Activated gamma-delta T cell treated with anti-CD3 and anti-CD28 coated beads, Interleukin-2, amount 50 U/mL, for 16 hours (primary cell): Measurements from ENCODE around the gene NDFIP2.
A peak's percentile ranks its signal among the peaks of the same experiment; 100 is the strongest.

Experiments used
- DNase-seq: peaks from one replicate; pipeline ENCODE4 v3.0.0-alpha.2; 2020; ENCODE audit warnings: low read depth

NDFIP2 gene

GRCh38 chr13:79459906-79460305 is 21.0 kb upstream of the NDFIP2 start:
- no peak for DNase-seq

- no peak for DNase-seq
These were observed 18.1 kb upstream of the NDFIP2 start for GRCh38 chr13:79462895-79463294.

DNA sequence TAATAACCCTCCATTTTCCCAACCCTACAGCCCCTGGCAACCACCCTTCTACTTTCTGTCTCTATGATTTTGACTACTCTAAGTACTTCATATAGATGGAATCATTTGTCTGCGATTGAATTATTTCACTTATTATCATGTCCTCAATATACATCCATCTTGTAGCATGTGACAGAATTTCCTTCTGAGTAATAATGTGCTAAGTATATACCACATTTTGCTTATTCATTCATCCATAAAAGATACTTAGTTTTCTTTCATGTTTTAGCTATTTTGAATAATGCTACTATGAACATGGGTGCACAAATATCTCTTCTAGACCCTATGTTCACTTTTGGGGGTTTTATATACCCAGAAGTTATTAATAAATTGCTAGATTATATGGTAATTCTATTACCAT is 17.4 kb upstream of the NDFIP2 start:
- no peak for DNase-seq

- DNase-seq: no peak
These were observed 14.1 kb upstream of the NDFIP2 start for GRCh38 chr13:79466872-79467271.

DNA sequence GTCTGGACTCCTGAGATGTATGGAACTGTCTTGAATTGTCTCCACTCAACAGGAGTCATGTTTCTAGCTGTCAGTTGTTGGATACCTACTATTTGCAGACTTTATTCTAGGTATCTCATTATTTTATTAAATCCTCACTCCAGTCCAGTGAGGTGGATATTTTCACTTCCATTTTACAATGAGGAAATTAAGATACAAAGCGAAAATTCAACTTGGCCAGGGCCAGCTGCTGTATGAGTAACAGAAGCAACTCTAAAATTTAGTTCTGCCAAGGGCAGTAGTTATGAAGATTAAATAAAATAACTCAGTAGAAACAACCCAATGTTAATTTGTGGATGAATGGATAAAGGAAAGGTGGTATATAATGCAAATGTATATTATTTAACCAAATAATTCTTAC is 12.6 kb upstream of the NDFIP2 start:
- no peak for DNase-seq

DNA sequence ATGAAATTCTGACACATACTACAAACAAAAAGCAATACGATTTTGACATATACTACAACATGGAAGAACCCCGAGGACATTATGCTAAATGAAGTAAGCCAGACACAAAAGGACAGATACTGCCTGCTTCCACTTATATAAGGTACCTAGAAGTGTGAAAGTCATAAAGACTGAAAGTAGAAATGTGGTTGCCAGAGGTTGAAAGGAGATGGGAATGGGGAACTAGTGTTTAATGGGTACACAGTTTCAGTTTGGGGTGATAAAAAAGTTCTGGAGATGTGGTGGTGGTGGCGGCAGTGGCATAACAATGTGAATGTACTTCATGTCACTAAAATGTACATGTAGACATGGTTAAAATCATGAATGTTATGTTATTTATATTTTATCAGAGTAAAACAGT is 12.1 kb upstream of the NDFIP2 start:
- DNase-seq: no peak

DNA sequence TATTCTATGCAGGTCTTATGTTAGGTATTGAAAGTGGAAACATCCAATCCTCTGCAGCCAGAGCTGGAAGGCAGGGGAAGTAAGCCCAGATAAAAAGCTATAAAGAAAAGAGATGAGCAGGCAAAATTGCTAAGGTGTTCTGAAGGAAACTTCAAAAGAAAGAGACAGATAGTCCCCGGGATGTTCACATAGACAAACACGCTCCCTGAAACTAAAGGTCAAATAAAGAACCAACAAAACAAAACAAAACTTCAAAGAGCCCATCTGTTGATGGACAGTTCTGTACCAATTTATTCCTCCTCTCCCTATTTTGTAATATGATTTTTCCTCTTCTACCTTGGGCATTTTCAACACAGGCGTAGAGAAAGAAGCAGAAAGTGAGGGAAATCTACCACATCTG is 11.3 kb upstream of the NDFIP2 start:
- no peak for DNase-seq

DNA sequence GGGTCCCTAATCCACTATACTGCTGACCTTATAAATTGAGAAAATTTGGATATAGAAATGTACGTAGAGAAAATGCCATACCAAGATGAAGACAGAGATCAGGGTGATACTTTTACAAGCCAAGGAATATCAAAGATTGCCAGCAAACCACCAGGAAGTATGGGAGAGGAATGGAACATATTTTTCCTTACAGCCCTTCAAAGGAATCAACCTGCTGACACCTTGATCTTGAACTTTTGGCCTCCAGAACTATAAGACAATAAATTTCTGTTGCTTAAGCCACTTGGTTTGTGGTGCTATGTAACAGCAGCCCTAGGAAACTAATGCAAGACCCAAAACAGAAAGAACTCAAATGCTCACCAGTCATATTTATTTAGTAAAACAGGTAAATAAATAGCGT is 10.3 kb upstream of the NDFIP2 start:
- DNase-seq: no peak

DNA sequence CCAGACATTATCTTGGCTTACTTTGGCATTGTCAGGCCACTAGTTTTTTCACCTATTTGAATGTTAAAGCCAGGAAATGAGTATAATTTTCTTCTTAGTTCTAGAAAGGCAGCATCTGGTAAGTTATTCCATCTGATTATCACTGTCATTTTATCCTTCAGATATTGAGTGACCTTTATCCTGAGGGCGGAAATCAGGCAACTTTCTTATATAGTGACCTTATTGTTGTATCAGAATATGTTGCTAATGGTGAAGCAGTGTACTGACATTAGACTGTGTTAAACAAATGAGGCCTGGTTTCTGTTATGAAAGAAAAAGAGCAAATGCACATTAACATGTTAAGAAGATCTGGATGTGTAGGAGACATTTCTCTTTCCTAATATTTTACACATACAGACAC is 5.4 kb upstream of the NDFIP2 start:
- DNase-seq: no peak

- DNase-seq: no peak
These were observed 3.0 kb upstream of the NDFIP2 start for GRCh38 chr13:79477968-79478367.

DNA sequence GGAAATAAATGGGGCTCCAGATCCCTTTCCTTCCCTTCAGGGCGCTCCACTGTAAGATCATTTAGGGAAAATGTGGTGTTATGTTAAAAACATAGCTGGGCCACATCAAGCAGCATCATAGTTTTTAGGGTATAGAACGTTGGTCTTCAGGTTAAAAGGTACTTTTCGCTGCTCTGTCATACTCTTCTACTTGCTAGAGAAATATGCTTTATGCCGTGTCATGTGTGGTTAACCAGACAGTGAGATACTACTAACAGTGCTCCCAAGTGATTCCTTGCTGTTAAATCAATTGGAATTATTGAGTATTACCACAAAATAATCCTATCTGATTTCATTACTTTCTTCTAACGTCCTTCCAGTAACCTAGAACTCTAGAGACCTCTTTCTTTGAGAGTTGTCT is 1.1 kb upstream of the NDFIP2 start:
- DNase-seq: no peak

- DNase-seq: peak; percentile 40
These were observed 714 bp downstream of the NDFIP2 start for GRCh38 chr13:79481685-79482052.

DNA sequence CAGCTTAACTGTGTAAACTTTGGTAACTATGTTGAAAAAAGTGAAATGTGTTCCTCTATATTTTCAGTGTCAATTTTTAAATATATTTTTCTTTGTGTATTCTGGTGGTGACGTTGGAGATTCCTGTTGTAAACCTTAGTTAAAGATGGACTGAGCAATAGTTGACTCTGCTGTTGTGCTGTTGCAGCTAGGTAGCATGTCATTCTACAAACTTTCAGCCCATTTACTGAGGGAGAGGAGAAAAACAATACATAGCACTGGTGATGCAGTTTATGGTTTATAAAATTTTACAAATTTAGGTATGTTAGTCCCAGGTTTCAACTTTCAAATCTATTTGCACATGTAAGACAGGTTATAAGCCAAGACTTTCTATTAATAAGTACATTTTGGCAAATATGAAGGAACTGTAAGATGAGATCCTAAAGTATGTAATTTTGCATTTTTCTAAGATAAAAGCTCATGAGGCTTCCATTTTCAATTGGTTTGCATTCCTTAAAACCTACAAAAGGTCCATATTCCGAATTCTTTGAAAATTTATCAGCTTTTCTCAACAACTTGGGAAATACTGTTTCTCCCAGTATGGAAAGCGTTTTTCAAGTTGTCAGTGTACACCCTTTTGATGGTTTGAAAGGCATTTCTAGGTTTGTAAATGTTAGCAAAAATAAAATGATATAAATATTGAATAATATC is 1.5 kb downstream of the NDFIP2 start:
- DNase-seq: no peak

- no peak for DNase-seq
These were observed 2.2 kb downstream of the NDFIP2 start for GRCh38 chr13:79483086-79483706.

DNA sequence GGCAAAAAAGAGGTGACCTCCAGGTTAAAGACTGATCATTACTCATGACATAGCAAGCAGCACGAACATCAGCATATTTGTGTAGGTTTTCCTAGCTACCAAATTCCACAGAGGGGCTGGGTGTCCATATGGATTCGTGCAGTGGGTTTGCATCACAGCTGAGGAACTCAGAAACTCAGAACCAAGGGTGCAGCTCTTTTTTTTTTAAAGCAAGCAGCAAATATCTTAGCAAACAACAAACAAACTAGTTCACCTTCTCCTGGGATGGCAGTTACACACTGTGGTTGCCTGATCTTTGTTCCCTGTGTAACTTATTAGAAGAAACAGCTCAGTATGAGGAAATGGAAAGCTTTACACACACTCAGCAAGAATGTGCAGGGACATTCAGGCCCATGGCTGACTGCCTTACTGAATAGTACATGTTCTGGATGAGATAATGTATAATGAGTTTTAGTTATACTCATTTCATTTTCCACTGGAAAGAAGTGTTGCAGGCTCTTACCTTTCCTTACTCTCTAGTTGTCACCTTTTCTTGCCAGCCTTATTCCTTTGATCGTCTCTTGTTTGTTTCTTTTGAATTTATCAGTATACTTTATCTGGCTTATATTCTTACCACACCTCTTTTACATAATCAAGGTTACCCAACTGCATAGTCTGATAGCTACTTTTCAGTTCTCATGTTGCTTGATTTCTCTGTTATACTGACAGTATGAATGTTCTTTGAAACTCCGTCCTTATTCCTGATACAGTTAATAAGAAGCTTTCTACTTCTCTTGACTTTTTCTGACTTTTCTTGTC is 4.3 kb downstream of the NDFIP2 start:
- no peak for DNase-seq

- no peak for DNase-seq
These were observed 5.7 kb downstream of the NDFIP2 start for GRCh38 chr13:79486433-79487188.

DNA sequence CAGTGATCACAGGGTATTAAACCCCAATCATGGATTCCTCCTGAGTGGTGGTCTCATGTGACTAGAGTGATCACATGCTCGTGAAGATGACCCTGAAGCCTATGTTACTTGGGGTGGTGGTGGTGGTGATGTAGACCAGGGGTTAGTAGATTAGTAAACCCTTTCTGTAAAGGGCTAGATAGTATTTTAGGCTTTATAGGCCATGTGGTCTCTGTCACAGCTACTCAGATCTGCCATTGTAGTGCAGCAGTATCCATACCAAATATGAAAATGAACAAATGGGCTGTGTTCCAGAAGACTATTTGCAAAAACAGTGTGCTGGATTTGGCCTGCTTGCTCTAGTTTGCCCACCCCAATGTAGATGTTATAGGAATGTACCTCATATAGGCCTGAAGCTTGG is 9.4 kb downstream of the NDFIP2 start:
- DNase-seq: no peak

GRCh38 chr13:79490824-79491223 is 9.9 kb downstream of the NDFIP2 start:
- DNase-seq: no peak

DNA sequence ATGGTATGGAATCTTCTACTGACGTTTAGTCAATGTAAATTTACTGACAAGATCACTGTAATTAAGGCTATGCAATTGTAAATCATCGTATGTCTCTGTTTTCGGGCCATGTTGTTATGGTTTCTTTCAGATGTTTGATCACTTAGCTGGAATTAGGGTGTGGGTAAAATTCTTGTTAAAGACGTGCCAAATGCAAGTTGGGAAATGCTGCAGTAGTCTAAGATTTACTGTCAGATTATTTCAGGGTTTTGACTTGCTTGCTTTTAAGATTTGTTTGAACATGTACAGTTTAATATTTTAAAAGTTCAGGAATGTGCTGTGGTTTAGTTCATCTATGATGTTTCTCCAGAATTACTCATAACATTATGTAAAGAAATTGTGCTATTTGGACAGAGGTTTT is 10.8 kb downstream of the NDFIP2 start:
- DNase-seq: no peak

- DNase-seq: no peak
These were observed 11.4 kb downstream of the NDFIP2 start for GRCh38 chr13:79492313-79492798.

GRCh38 chr13:79492918-79493594 is 12.1 kb downstream of the NDFIP2 start:
- DNase-seq: no peak

DNA sequence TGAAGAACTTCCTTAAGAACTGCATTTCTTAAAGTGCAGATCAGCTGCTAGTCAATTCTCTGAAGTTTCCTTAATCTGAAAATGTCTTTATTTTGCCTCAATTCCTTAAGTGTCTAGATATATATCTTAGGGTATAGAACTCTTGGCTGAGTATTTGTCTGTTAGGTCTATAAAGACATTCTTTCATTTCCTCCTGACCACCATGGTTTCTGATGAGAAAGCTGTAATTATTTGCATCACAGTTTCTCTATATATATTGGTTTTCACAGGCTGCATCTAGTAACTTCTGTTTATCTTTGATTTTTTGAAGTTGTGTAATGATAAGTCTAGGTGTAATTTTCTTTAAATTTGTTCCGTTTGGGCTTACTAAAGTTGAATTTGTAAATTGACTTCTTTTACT is 15.2 kb downstream of the NDFIP2 start:
- no peak for DNase-seq
